HepG2 (cell line): ENCODE results near the gene MCF2L. TPM values are rescaled to one million over a fixed set of nuclear protein-coding genes. Genes with fewer than 3 reads are reported as not detected.

ENCODE experiments used
- ATAC-seq: fragments of 200-7000 bp; cut with Tn5 transposase; 3 replicates; pipeline ENCODE4 v1.9.1; 2020; ENCODE audit warnings: mild to moderate bottlenecking, moderate library complexity
- BruUV-seq: library from RNA; stranded (reverse); fragments of 400-500 nt; replicated peaks from 2 replicates; lab custom pipeline; 2021; lab: Mats Ljungman, UMichigan
- CTCF ChIA-PET: fragments of 300-600 bp; formaldehyde crosslinking; extraction: SDS; loops from one replicate; lab custom pipeline; 2021; ENCODE audit warnings: low total read pairs, inconsistent platforms, low intra/inter-chr PET ratio; lab: Yijun Ruan, JAX
- POLR2A ChIA-PET: fragments of 350-600 bp; sonication (Branson Sonifier 250); formaldehyde crosslinking; loops from one replicate; lab custom pipeline; 2020; ENCODE audit warnings: antibody characterized with exemption, inconsistent platforms; lab: Yijun Ruan, JAX
- DNase-seq: peaks from one replicate; pipeline ENCODE4 v3.0.0-alpha.2; 2015; ENCODE audit warnings: low spot score
- FAIRE-seq: peaks from 3 replicates; lab custom pipeline; 2011; peaks lifted over from hg19 to GRCh38; lab: Jason Lieb, UNC
- H2AFZ ChIP-seq: one replicate; pipeline ENCODE4 v1.6.1; 2011; ENCODE audit warnings: low read length, inconsistent platforms
- H3K27ac ChIP-seq: fragments of 300-600 bp; 3 replicates; pipeline ENCODE4 v1.8.0; 2011; ENCODE audit warnings: mixed run types, mild to moderate bottlenecking, mixed read lengths, low read length, inconsistent platforms; ENCODE audit not compliant: insufficient read depth; ENCODE audit errors: extremely low read length
- H3K27me3 ChIP-seq, 2 experiments: fragments of 200-600 bp in 1 of 2; 2 replicates in 1 of 2; 3 replicates in 1 of 2; pipeline versions ENCODE4 v1.6.0 to v1.8.0; 2011; ENCODE audit warnings: low read length in 2 of 2, mild to moderate bottlenecking in 2 of 2, moderate library complexity in 2 of 2, inconsistent platforms in 1 of 2; ENCODE audit not compliant: insufficient read depth in 2 of 2, control insufficient read depth in 1 of 2
- H3K36me3 ChIP-seq, 2 experiments: fragments of 200-600 bp in 1 of 2; replicated peaks in 1 of 2; 2 replicates in 1 of 2; 3 replicates in 1 of 2; pipeline versions ENCODE4 v1.5.1 to v1.8.0; 2011; ENCODE audit warnings: low read length in 2 of 2, inconsistent platforms in 1 of 2; ENCODE audit not compliant: insufficient read depth in 2 of 2, control insufficient read depth in 1 of 2
- H3K4me1 ChIP-seq: 2 replicates; pipeline ENCODE4 v1.5.1; 2012; ENCODE audit warnings: low read length, inconsistent platforms; ENCODE audit not compliant: insufficient read depth
- H3K4me2 ChIP-seq: 2 replicates; pipeline ENCODE4 v1.6.0; 2011; ENCODE audit warnings: low read depth, low read length, inconsistent platforms
- H3K4me3 ChIP-seq, 3 experiments: fragments of 200-600 bp in 1 of 3; sonication (generic), shearing (Covaris generic) in 1 of 3; replicated peaks in 1 of 3; 2 replicates each; pipeline ENCODE4 v1.5.1; 2011 to 2016; ENCODE audit warnings: low read length in 3 of 3, inconsistent platforms in 2 of 3, low read depth in 2 of 3, mild to moderate bottlenecking in 2 of 3, control low read depth in 1 of 3, mixed read lengths in 1 of 3; ENCODE audit not compliant: insufficient read depth in 1 of 3
- H3K79me2 ChIP-seq: one replicate; pipeline ENCODE4 v1.6.1; 2011; ENCODE audit warnings: low read length, inconsistent platforms; ENCODE audit not compliant: insufficient read depth
- H3K9ac ChIP-seq: 2 replicates; pipeline ENCODE4 v1.6.0; 2011; ENCODE audit warnings: mild to moderate bottlenecking, low read depth, low read length, inconsistent platforms; ENCODE audit not compliant: insufficient read depth
- H3K9me3 ChIP-seq: 2 replicates; pipeline ENCODE4 v1.5.1; 2012; ENCODE audit warnings: mild to moderate bottlenecking, low read length
- H4K20me1 ChIP-seq: 2 replicates; pipeline ENCODE4 v1.6.0; 2011; ENCODE audit warnings: inconsistent platforms, mild to moderate bottlenecking, low read length, moderate library complexity; ENCODE audit not compliant: insufficient read depth
- ATM ChIP-seq: fragments of 450-650 bp; IDR thresholded peaks from 2 replicates; pipeline ENCODE4 v1.7.1; 2017; ENCODE audit warnings: mild to moderate bottlenecking, borderline replicate concordance
- BRD4 ChIP-seq: sonication (generic); formaldehyde crosslinking; IDR thresholded peaks from 2 replicates; pipeline ENCODE4 v1.4.0; 2020; ENCODE audit warnings: missing genetic modification reagents
- HNF4G ChIP-seq, 2 experiments: sonication (generic) in 1 of 2; formaldehyde crosslinking in 1 of 2; IDR thresholded peaks; 2 replicates each; pipeline versions ENCODE4 v1.4.0 to v1.6.1; 2011 to 2020; ENCODE audit warnings: borderline replicate concordance in 2 of 2, low read depth in 2 of 2, mild to moderate bottlenecking in 2 of 2, low read length in 1 of 2, missing genetic modification reagents in 1 of 2, moderate library complexity in 1 of 2
- MAZ ChIP-seq, 2 experiments: sonication (generic) in 1 of 2; formaldehyde crosslinking in 1 of 2; IDR thresholded peaks; 2 replicates each; pipeline versions ENCODE4 v1.5.0 to v1.6.1; 2012 to 2020; ENCODE audit warnings: low read depth in 2 of 2, mild to moderate bottlenecking in 2 of 2, borderline replicate concordance in 1 of 2, improper control_type of control experiment in 1 of 2, low read length in 1 of 2, missing genetic modification reagents in 1 of 2, moderate library complexity in 1 of 2
- MIXL1 ChIP-seq: IDR thresholded peaks from 2 replicates; pipeline ENCODE4 v1.6.1; 2016
- RBAK ChIP-seq: sonication (generic); formaldehyde crosslinking; IDR thresholded peaks from 2 replicates; pipeline ENCODE4 v1.5.1; 2020; ENCODE audit warnings: mild to moderate bottlenecking, missing genetic modification reagents
- RFXAP ChIP-seq: sonication (generic); formaldehyde crosslinking; IDR thresholded peaks from 2 replicates; pipeline ENCODE4 v1.4.0; 2020; ENCODE audit warnings: missing genetic modification reagents, borderline replicate concordance
- RXRA ChIP-seq: sonication (generic); formaldehyde crosslinking; IDR thresholded peaks from 2 replicates; pipeline ENCODE4 v1.5.1; 2020; ENCODE audit warnings: missing genetic modification reagents
- SALL1 ChIP-seq: sonication (generic); formaldehyde crosslinking; IDR thresholded peaks from 2 replicates; pipeline ENCODE4 v1.8.0; 2022; ENCODE audit warnings: mild to moderate bottlenecking, missing genetic modification reagents
- SOX6 ChIP-seq, 2 experiments: fragments of 450-650 bp in 1 of 2; sonication (generic) in 1 of 2; formaldehyde crosslinking in 1 of 2; IDR thresholded peaks; 2 replicates each; pipeline versions ENCODE4 v1.4.0 to v1.6.1; 2017 to 2020; ENCODE audit warnings: antibody characterized with exemption in 1 of 2, mild to moderate bottlenecking in 1 of 2, missing genetic modification reagents in 1 of 2
- ZBTB8A ChIP-seq: sonication (generic); formaldehyde crosslinking; IDR thresholded peaks from 2 replicates; pipeline ENCODE4 v1.4.0; 2020; ENCODE audit warnings: mild to moderate bottlenecking, low read depth, missing genetic modification reagents, borderline replicate concordance
- ZMAT3 ChIP-seq: sonication (generic); formaldehyde crosslinking; conservative IDR thresholded peaks from 2 replicates; pipeline ENCODE4 v1.7.0; 2021; ENCODE audit warnings: missing genetic modification reagents
- ZNF34 ChIP-seq: sonication (generic); formaldehyde crosslinking; IDR thresholded peaks from 2 replicates; pipeline ENCODE4 v1.4.0; 2020; ENCODE audit warnings: mild to moderate bottlenecking, missing genetic modification reagents, borderline replicate concordance
- ZNF496 ChIP-seq: sonication (generic); formaldehyde crosslinking; IDR thresholded peaks from 2 replicates; pipeline ENCODE4 v1.8.1; 2023; ENCODE audit warnings: mild to moderate bottlenecking, moderate library complexity, missing genetic modification reagents; ENCODE audit not compliant: insufficient replicate concordance
- ZNF550 ChIP-seq: sonication (generic); formaldehyde crosslinking; IDR thresholded peaks from 2 replicates; pipeline ENCODE4 v1.4.0; 2020; ENCODE audit warnings: mild to moderate bottlenecking, missing genetic modification reagents, borderline replicate concordance
- whole genome bisulfite sequencing: methylation state at CpG from one replicate; pipeline ENCODE4 v1.1.6; 2017; ENCODE audit warnings: low lambda C conversion rate; 5-methylcytosine and 5-hydroxymethylcytosine counted together
- in situ Hi-C: cut with HindIII; loops from 2 replicates; pipeline ENCODE4 v1.10.0; 2017; ENCODE audit warnings: low pct_unique_long_range_greater_than_20kb; ENCODE audit not compliant: extremely low pct_ligation_motif_present
- intact Hi-C: fragments of 100-400 bp; cut with micrococcal nuclease; formaldehyde crosslinking; loops from one replicate; pipeline ENCODE4 v1.10.0; 2022; ENCODE audit not compliant: unreplicated experiment
- polyA plus RNA-seq, 8 experiments: library from polyadenylated mRNA; depleted of rRNA in 3 of 8; stranded (reverse) in 7 of 8; unstranded in 1 of 8; fragments of >200 nt; fragmentation: Illumina TruSeq in 4 of 8; extraction: Trizol in 4 of 8; gene quantifications; 2 replicates each; pipeline versions ENCODE4 v1.2.1 to v1.2.3, GENCODE V29; 2011 to 2016; ENCODE audit warnings: low read depth in 4 of 8, missing spikeins in 1 of 8, mixed read lengths in 1 of 8; ENCODE audit not compliant: insufficient read depth in 1 of 8
- total RNA-seq, 5 experiments: library from RNA; depleted of rRNA; stranded (reverse); fragments of >200 nt; fragmentation: Illumina TruSeq; extraction: Trizol; gene quantifications; 2 replicates each; pipeline ENCODE4 v1.2.3, GENCODE V29; 2016; ENCODE audit warnings: low read depth in 1 of 5
- TF ChIP-seq, protein P1 (sequence below): sonication (generic); formaldehyde crosslinking; IDR thresholded peaks from 2 replicates; pipeline ENCODE4 v1.5.0; 2020; ENCODE audit warnings: mild to moderate bottlenecking, missing genetic modification reagents
- TF ChIP-seq, protein P2 (sequence below): IDR thresholded peaks from 2 replicates; pipeline ENCODE4 v1.6.1; 2016

The MCF2L gene
- total and polyA plus RNA-seq, 2 of the 13 experiments (the other 11 are each of a cell fraction or from before 2014, with no cell fraction given): 19.4 to 28.4 TPM

DNA sequence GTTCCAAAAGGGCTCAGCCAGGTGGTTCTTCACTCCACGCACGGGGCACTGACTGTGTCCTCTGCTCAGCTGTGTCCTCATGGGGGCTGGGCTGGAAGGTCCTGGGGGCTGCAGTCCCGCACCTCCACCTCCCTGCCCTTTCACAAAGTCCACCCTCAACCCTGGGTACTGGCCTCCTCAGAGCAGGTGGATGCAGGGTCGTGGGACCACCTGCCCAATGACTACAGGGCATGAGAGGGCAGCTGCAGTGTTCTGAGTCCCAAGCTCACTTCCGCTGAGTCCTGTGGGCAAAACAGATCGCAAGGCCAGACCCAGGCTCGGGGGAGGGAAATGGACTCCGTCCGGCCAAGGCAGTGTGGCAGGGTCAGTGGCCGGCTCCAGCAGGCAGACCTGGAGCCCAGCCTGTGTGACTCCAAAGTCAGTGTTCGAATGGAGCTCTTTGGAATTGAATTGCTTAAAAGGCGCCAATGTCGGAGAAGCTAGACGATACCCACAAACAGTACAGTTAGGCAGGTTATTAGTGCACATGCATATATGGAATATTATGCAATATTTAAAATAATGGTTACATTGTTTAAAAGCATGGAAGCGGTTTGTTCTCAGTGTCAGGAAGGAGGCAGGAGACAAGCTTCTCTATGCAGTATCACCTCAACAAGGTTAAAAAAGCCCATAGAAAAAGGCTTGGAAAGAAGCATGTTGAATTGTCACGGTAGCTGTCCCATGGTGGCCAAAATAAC lies 54.8 kb downstream of the MCF2L start:
- Histone ChIP-seq H2AFZ (no peak overlapping the region), H3K4me3 (peak overlapping the region in 1 of 3 experiments; percentile 19; a peak in 1 of 6 replicates), H3K36me3 (peaks cover 2 to 12% of the 10 kb centered on the region in 2 experiments; a peak in 3 of 5 replicates), H3K9me3 (no peaks in the 10 kb centered on the region), H3K4me2 (peak overlapping the region; percentile 55), H3K9ac (peak overlapping the region; percentile 72), H4K20me1 (no peaks in the 10 kb centered on the region), H3K27me3 (no peaks in the 10 kb centered on the region), H3K4me1 (peaks cover 46% of the 10 kb centered on the region), H3K27ac (peak overlapping the region; percentile 85), H3K79me2 (no peaks in the 10 kb centered on the region)
- DNase-seq (peak; percentile 63), ATAC-seq (peak; percentile 77), FAIRE-seq (peak; percentile 61)
- POLR2A ChIA-PET: interaction anchor here (0.8 to 4.0 kb wide), 11 partner anchors 13 to 186 kb away, joined by 3 to 18 read pairs (median 4); partner anchors contain the start of gene CUL4A
- CTCF ChIA-PET: no interaction called here
- in situ Hi-C loops: no loop called here
- no TSS peak for BruUV-seq
- intact Hi-C loops: loop anchor here (2.0 to 5.0 kb wide), 2 partner anchors 42 to 73 kb away; no protein-coding TSS in a partner anchor
- 47% methylated on average over 9 of the region's 16 CpGs for WGBS
- TF ChIP-seq ZBTB8A (CRISPR knock-in tag) (no peak), BRD4 (CRISPR knock-in tag) (peak; percentile 57; the same call in 1 of the 2 replicates), RFXAP (CRISPR knock-in tag) (0 out of 2 replicates have a peak, but pooled peaks have one; percentile 16), MAZ (IDR thresholded peaks at IDR 0.05; ENCODE audit: borderline replicate concordance, low read depth, low read length) (no peak), MAZ (CRISPR knock-in tag; IDR thresholded peaks at IDR 0.05; ENCODE audit: low read depth) (0 out of 2 replicates have a peak, but pooled peaks have one; percentile 47), ZNF496 (no peak), ZNF34 (CRISPR knock-in tag) (no peak), SOX6 (IDR thresholded peaks at IDR 0.05) (no peak), SOX6 (CRISPR knock-in tag; IDR thresholded peaks at IDR 0.05) (peak; percentile 56), MIXL1 (CRISPR knock-in tag) (0 out of 2 replicates have a peak, but pooled peaks have one; percentile 26), ATM (no peak), SALL1 (CRISPR knock-in tag) (peak; percentile 80), RXRA (CRISPR knock-in tag) (0 out of 2 replicates have a peak, but pooled peaks have one; percentile 43), HNF4G (IDR thresholded peaks at IDR 0.05; ENCODE audit: borderline replicate concordance, low read depth, low read length) (no peak), HNF4G (CRISPR knock-in tag; IDR thresholded peaks at IDR 0.05; ENCODE audit: borderline replicate concordance, low read depth) (peak; percentile 36; the same call in 1 of the 2 replicates), RBAK (CRISPR knock-in tag) (no peak), ZNF550 (no peak), ZMAT3 (peak; percentile 59; the same call in 1 of the 2 replicates)
- TF ChIP-seq, protein P1, sequence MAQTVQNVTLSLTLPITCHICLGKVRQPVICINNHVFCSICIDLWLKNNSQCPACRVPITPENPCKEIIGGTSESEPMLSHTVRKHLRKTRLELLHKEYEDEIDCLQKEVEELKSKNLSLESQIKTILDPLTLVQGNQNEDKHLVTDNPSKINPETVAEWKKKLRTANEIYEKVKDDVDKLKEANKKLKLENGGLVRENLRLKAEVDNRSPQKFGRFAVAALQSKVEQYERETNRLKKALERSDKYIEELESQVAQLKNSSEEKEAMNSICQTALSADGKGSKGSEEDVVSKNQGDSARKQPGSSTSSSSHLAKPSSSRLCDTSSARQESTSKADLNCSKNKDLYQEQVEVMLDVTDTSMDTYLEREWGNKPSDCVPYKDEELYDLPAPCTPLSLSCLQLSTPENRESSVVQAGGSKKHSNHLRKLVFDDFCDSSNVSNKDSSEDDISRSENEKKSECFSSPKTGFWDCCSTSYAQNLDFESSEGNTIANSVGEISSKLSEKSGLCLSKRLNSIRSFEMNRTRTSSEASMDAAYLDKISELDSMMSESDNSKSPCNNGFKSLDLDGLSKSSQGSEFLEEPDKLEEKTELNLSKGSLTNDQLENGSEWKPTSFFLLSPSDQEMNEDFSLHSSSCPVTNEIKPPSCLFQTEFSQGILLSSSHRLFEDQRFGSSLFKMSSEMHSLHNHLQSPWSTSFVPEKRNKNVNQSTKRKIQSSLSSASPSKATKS: no peak
- TF ChIP-seq, protein P2, sequence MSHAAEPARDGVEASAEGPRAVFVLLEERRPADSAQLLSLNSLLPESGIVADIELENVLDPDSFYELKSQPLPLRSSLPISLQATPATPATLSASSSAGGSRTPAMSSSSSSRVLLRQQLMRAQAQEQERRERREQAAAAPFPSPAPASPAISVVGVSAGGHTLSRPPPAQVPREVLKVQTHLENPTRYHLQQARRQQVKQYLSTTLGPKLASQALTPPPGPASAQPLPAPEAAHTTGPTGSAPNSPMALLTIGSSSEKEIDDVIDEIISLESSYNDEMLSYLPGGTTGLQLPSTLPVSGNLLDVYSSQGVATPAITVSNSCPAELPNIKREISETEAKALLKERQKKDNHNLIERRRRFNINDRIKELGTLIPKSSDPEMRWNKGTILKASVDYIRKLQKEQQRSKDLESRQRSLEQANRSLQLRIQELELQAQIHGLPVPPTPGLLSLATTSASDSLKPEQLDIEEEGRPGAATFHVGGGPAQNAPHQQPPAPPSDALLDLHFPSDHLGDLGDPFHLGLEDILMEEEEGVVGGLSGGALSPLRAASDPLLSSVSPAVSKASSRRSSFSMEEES: 0 out of 2 replicates have a peak, but pooled peaks have one; percentile 37
